Fibroblast of the aortic adventitia (primary cell): ENCODE data around the gene ARL5A. TPM values are rescaled to one million over a fixed set of nuclear protein-coding genes. Genes with fewer than 3 reads are reported as not detected.

Experiments
- DNase-seq: peaks from one replicate; pipeline ENCODE4 v3.0.0-alpha.2; 2010; ENCODE audit warnings: low read depth
- H3K4me3 ChIP-seq: 2 replicates; pipeline ENCODE4 v1.5.1; 2011; ENCODE audit warnings: low read depth, mild to moderate bottlenecking, control low read depth, low read length, moderate library complexity
- total RNA-seq: library from RNA; depleted of rRNA; stranded (reverse); fragments of >200 nt; gene quantifications from 2 replicates; pipeline ENCODE4 v1.2.3, GENCODE V29; 2012; ENCODE audit warnings: low replicate concordance
- TF ChIP-seq, protein P1 (sequence below): IDR thresholded peaks from 2 replicates; pipeline ENCODE4 v1.5.1; 2011; ENCODE audit warnings: mild to moderate bottlenecking, low read length, control low read depth, inconsistent platforms; ENCODE audit not compliant: insufficient read depth

ARL5A gene
- total RNA-seq, 1 donor: 45.6 TPM

GRCh38 chr2:151782378-151783132 lies 45.7 kb downstream of the ARL5A start:
- H3K4me3 ChIP-seq: no peak overlapping the region
- TF ChIP-seq, protein P1, sequence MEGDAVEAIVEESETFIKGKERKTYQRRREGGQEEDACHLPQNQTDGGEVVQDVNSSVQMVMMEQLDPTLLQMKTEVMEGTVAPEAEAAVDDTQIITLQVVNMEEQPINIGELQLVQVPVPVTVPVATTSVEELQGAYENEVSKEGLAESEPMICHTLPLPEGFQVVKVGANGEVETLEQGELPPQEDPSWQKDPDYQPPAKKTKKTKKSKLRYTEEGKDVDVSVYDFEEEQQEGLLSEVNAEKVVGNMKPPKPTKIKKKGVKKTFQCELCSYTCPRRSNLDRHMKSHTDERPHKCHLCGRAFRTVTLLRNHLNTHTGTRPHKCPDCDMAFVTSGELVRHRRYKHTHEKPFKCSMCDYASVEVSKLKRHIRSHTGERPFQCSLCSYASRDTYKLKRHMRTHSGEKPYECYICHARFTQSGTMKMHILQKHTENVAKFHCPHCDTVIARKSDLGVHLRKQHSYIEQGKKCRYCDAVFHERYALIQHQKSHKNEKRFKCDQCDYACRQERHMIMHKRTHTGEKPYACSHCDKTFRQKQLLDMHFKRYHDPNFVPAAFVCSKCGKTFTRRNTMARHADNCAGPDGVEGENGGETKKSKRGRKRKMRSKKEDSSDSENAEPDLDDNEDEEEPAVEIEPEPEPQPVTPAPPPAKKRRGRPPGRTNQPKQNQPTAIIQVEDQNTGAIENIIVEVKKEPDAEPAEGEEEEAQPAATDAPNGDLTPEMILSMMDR: no peak
- no peak for DNase-seq

- DNase-seq: no peak
- TF ChIP-seq, protein P1: no peak
- no peak overlapping the region for H3K4me3 ChIP-seq
Observed at GRCh38 chr2:151781642-151782041, 46.6 kb downstream of the ARL5A start.

DNA sequence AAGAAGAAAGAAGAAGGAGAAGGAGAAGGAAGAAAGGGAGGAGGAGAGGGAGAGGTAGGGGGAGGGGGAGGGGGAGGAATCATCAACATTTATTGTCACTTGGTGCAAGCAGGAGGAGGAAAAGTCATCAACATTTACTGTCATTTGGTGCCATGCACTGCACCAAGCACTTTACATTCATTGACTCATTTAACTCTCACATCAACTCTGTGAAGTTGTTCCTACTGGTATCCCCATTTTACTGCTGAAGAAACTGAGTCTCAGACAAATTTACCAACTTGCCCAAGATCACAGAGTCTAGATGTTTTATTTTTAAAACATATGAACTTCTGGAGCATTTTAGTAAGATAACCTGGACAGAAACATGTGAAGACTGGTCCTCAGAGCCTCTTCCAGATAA lies 47.3 kb downstream of the ARL5A start:
- TF ChIP-seq, protein P1: no peak
- H3K4me3 ChIP-seq: no peak overlapping the region
- no peak for DNase-seq

- no peak overlapping the region for H3K4me3 ChIP-seq
- DNase-seq: no peak
- TF ChIP-seq, protein P1: no peak
Observed at GRCh38 chr2:151777935-151778334, 50.3 kb downstream of the ARL5A start.

- H3K4me3 ChIP-seq: no peak overlapping the region
- DNase-seq: no peak
- TF ChIP-seq, protein P1: no peak
Observed at GRCh38 chr2:151777487-151777886, 50.7 kb downstream of the ARL5A start.

- TF ChIP-seq, protein P1: no peak
- H3K4me3 ChIP-seq: no peak overlapping the region
- DNase-seq: no peak
Observed at GRCh38 chr2:151776367-151776766, 51.9 kb downstream of the ARL5A start.
